Mammary epithelial cell (primary cell): ENCODE data around the gene SHANK1.

Experiments
- CTCF ChIP-seq, 2 donors: IDR thresholded peaks in 1 of 2; conservative IDR thresholded peaks in 1 of 2; 2 replicates each; pipeline ENCODE4 v1.5.1; 2011 to 2012; ENCODE audit warnings: inconsistent platforms in 2 of 2, low read length in 2 of 2, mild to moderate bottlenecking in 2 of 2, control low read depth in 1 of 2, low read depth in 1 of 2; ENCODE audit not compliant: insufficient read depth in 1 of 2; ENCODE audit errors: extremely low read depth in 1 of 2
- EZH2 ChIP-seq: IDR thresholded peaks from 2 replicates; pipeline ENCODE4 v1.6.1; 2012; ENCODE audit warnings: low read length, inconsistent platforms, borderline replicate concordance

GRCh38 chr19:50648659-50649058 is 70.9 kb downstream of the SHANK1 start:
- TF ChIP-seq CTCF (conservative IDR thresholded peaks at IDR 0.05 in 1 of 2, IDR thresholded peaks at IDR 0.05 in 1 of 2; ENCODE audit: extremely low read depth in 1 of 2, insufficient read depth in 1 of 2, low read depth in 1 of 2, low read length in 2 of 2), result no peak
- TF ChIP-seq EZH2, result no peak
